Mammary epithelial cell (primary cell): ENCODE measurements around the gene SDCBP2.

Experiments
- CTCF ChIP-seq, 2 donors: IDR thresholded peaks in 1 of 2; conservative IDR thresholded peaks in 1 of 2; 2 replicates each; pipeline ENCODE4 v1.5.1; 2011 to 2012; ENCODE audit warnings: inconsistent platforms in 2 of 2, low read length in 2 of 2, mild to moderate bottlenecking in 2 of 2, control low read depth in 1 of 2, low read depth in 1 of 2; ENCODE audit not compliant: insufficient read depth in 1 of 2; ENCODE audit errors: extremely low read depth in 1 of 2
- EZH2 ChIP-seq: IDR thresholded peaks from 2 replicates; pipeline ENCODE4 v1.6.1; 2012; ENCODE audit warnings: low read length, inconsistent platforms, borderline replicate concordance

- TF ChIP-seq CTCF (conservative IDR thresholded peaks at IDR 0.05 in 1 of 2, IDR thresholded peaks at IDR 0.05 in 1 of 2; ENCODE audit: extremely low read depth in 1 of 2, insufficient read depth in 1 of 2, low read depth in 1 of 2, low read length in 2 of 2): no peak
- TF ChIP-seq EZH2: no peak
These were observed 55.6 kb downstream of the SDCBP2 start for GRCh38 chr20:1273366-1273765.
